Measurements from ENCODE around the gene LHB.
"Not testable (repeated sequence)": the region's sequence is repeated elsewhere in the genome, so short reads cannot be mapped to it uniquely, and the experiment has no call there.

LHB gene

DNA sequence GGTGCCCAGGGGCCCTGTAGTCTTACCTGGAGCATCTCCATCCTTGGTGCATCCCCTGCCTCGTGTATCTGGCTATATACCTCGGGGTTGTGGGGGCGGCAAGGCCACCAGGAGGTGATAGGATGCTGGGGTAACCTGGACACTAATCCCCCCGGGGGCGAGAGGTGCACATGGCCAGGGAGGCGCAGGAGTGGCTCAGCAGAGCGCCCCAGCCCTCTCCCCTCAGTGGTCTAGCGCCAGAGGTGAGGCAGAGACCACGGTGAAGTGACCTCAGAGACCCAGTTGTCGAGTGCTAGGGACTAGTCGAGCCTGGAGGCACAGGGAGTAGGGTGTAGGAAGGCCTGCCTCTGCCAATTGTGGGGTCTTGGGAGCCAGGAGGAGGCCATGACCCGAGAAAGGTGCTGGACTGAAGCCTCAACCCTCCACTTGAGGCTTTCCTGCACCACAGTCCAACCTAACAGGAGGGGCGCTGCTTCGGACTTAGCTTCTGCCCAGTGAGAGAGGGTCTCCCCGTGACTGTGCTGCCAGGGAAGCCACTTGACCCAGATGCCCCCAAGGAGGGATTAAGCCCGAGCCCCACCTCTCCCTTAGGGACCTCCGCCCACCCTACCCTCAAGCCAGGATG, at the start of gene LHB:
LHB (minus strand) TSS at position 51 of the 625 bp plus-strand sequence; CDS start at position 41, 10 bp downstream.
- DNase-seq (ENCODE audit: low spot score) (no peak), FAIRE-seq (no peak)

DNA sequence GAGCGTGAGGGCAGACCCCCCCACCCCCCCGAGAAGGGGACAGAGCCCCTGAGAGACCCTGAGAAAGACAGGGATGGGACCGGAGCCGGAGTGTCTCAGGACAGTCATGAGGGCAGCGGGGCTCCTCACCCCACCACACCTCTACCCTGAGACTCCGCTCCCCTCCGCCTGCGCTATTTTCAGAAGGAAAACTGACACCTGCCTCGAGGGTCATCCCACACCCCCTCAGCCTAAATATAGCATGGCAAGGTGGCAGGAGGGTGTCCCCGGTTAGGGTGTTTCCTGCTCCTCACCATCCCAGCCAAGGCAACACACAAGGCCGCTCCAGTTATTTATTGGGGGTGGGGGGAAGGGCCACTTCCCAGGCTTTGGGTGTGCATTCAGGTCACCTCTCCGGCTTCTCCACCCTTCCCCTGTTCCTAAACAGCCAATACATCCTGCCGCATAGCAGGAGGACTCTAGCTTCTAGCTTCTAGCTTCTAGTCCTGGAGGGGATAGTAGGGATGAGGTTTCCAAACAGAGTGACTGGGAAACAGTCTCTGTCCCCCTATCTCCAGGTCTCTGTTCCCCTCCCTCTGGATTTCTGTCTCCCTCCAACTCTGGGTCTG, 49.1 kb upstream of the LHB start:
- DNase-seq (ENCODE audit: low spot score) (no peak), FAIRE-seq (no peak)

DNA sequence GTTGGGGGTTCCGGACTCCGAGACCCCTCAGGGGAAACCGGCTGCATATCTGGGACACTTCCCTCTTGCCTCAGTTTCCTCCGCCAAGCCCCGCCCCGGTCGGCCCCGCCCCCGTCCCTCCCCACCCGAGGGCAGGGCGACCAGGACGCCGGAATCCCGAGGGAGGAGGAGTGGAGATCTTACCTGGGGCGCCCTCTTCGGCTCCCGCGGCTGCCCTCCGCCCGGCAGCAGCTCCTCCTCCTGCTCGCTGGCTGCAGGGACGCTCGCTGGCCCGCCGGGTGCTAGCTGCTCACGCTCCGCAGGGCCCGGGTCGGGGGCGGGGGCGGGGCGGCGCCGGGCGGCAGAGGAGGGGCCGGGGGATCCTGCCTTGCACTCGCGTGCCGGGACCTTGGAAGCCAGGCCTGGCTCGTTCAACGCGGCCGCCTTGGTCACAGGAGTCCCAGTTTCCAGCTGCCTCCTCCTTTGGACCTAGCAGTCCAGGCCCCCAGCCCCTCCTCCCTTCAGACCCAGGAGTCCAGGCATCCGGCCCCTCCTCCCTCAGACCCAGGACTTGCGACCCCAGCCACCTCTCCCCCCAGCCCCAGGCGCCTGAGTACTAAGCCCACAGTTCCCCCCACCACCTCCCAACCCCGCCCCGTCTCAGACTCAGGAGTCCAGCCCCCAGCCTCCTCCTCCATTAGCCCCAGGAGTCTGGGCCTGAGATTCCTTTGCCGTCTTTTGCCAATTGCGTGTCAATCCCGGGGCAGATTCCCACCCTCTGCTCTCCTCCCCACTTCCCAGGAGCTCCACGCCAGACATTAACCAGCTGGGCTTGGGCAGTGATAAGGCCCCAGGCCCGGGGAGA, 48.1 kb upstream of the LHB start, which contains the start of gene NTF4:
NTF4 (minus strand) TSS at position 51 of the 844 bp plus-strand sequence. CDS start 2,821 bp downstream, outside the sequence.
- DNase-seq (ENCODE audit: low spot score) (peak; percentile 83), FAIRE-seq (peak; percentile 59)

DNA sequence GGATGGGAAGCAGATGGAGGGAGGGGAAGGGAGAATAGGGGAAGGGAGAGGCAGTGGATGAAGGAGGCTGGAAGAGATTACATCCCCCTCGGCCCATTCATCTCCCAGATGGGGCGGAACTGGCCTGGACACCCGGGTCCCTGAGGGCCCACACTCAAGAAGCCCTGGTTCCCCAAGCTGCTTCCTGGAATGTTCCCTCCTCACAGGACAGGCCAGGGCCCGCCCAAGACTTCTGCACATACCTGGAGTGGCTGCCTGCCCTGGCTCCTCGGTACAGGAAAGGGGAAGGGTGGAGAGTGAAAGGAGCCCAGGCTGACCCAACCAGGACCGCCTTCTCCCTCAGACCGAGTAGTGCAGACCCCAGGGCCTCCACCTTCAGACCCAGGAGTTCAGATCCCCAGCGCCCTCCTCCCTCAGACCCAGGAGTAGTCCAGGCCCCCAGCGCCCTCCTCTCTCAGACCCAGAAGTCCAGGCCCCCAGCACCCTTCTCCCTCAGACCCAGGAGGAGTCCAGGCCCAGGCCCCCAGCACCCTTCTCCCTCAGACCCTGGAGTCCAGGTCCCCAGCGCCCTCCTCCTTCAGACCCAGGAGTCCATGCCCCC, 47.2 kb upstream of the LHB start:
- FAIRE-seq: no peak
- no peak for DNase-seq (ENCODE audit: low spot score)

DNA sequence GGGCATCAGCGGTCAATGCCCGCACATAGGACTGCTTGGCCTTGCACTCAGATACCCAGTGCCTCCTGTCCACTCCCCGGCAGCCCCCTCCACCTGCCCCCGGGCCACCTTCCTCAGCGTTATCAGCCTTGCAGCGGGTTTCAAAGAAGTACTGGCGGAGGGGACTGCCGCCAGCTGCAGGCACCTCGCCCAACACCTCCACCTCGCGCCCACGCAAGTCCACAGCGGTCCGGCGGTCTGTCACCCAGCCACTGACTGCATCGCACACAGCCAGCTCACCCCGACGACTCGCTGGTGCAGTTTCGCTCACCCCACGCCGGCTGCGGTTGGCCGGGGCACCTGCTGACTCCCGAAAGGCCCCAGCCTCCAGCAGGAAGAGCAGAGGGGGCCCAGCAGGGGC, 44.6 kb upstream of the LHB start:
- FAIRE-seq: no peak

DNA sequence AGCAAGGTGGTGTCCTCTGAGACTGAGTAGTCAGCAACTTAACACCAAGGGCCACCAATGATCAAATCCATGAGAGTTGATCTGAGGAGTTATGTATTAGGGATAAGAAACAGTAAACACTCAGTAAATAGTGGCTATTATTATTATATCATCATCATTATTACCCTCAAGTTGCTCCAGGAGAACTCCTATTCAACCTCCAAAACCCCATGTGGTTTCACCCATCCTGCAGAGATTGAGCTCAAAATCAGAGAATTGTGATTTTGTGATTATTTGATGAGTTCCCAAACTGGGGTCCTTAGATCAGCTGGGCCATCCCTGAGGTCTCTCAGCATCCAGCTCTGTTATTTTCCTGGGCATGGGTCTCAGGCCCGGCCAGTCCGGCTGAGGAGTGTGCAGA, 44.1 kb upstream of the LHB start:
- DNase-seq (ENCODE audit: low spot score): no peak
- no peak for FAIRE-seq

More for the DNA sequence above, 44.6 kb upstream of the LHB start:
- no peak for DNase-seq (ENCODE audit: low spot score)

DNA sequence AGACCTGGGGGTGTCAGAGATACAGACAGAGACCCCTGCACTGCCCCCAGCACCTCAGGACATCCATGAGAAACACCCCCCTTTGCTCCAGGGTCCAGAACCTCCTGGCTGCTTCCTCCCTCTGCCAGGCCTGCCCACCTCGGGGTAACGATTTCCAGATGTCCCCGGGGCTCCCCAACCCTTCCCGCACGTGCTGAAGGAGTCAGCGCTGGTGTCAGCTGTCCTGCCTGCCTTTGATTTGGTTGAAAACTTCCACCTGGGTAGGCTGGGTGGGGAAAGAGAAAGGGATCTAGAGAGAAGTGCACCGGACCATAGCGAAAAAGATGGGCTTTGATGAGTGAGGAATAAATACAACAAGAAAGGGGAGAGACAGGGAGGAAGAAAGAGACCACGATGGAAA, 42.2 kb upstream of the LHB start:
- FAIRE-seq (no peak), DNase-seq (ENCODE audit: low spot score) (no peak)

DNA sequence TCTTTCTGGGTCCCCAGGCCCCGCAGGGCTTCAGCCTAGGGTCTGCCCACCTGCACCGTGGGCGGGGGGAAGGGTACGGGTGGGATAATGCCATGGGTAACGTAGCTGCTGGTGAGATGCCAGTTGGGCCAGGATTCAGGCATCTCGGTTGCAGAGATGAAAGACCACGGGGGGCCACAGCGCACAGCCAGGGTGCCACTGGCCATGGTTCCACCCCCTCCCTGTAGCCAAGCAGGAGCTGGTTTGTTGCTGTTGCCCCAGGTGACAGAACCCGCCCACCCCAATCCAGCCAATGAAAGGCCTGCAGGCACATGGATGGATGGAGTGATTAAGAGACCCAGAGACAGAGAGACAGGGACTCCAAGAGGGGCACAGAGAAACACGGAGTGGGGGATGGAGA, 41.7 kb upstream of the LHB start:
- FAIRE-seq (no peak), DNase-seq (ENCODE audit: low spot score) (no peak)

DNA sequence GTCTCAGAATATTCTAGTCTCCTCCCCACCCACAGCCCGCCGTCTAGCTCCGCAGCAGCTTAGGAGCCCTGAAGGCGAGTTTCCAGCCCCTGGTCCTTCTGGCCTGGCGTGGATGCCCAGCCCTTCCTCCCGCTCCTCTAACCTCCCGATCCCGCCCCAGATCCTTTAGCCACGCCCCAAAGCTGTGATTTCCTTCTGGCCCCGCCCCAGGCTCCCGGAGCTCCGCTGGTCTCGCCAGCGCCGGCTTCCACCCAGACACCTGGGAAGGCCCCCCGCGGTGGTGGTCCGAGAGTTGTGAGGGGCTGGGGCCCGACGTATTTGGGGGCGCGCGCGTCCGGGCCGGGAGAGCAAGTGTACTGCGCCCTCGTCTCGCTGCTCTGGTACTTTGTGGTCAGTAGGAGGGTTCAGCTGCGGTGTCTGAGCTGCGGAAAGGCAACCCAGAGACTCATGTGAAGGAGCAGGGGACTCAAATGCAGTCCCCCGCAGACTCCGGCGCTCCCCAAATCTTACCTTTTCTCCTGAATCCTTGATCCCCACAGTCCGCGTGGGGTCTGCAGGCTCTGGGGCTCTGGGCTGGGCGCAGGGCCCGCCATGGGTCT, 40.8 kb upstream of the LHB start, which contains the start of gene CGB7:
CGB7 (minus strand) TSS at position 114 of the 599 bp plus-strand sequence. CDS start 2,374 bp downstream, outside the sequence.
- no peak for FAIRE-seq
- DNase-seq (ENCODE audit: low spot score): peak; percentile 87

DNA sequence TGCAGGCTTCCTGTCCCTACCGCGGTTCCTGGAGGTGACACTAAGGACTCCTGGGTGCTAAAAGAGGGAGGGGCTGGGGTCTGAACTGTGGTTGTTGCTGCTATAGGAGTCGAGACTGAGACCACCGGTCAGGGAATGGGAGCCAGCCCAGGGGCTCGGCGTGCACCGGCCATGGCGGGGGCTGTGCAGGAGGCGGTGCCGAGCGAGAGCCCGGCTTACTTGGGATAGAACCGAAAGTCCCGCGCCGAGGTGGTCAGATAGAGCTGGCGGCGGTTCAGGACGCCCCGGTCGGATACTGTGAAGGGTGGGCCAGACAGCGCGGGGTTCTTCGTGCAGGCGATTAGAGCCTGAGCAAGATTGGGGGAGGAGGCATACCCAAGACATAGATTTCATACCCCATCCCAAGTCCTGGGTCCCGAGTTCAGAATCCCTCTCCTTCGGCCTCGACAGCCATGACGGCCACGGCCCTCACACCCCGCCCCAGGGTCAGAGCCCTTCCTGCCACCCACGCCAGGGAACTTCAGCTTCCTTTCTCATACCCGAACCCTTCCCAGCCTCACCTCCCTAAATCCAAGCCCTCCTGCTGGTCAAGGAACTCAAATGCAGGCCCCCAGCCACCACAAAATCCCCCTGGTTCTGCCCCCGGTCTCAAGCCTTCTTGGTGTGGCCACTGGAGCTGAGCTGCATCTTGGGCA, 40.2 kb upstream of the LHB start:
- not testable (repeated sequence) for FAIRE-seq; DNase-seq (ENCODE audit: low spot score)

DNA sequence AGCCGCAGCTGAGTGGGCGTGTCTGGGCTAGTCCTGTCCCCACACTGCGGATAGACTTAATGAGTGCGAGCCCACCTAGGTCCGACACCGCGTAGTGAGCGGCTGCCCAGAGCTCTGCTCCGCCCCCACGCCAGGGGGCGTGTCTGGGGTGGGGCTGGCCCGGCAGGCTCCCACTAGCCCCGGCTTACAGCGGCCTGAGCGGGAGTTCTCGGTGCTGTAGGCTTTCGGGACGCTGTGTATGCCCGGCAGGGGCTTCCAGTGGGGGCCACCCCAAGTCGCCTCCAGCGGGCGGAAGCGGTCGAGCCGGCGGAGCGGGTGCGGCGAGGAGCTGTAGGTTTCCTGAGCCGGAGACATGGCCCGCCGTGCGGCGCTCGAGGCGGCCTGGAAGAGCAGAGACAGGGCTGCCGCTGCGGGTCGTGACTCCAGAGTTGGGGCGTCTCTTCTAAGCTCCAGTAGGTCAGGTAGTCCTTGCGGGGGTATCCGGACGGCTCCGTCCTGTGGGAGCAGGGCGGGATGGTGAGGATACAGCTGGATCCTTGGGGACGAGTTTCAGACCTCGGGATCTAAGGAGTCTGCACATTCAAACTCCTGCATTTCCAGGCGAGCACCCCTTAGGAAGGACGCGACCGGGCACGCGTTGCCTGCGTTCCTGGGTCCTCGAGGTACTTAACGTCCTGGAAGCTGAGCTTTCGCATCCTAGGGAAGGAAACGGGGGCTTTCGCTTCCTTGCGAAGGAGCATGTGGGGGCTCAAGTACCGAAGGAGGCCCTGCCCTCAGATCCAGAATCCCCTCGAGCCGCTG, 39.4 kb upstream of the LHB start:
- DNase-seq (ENCODE audit: low spot score): peak; percentile 85

DNA sequence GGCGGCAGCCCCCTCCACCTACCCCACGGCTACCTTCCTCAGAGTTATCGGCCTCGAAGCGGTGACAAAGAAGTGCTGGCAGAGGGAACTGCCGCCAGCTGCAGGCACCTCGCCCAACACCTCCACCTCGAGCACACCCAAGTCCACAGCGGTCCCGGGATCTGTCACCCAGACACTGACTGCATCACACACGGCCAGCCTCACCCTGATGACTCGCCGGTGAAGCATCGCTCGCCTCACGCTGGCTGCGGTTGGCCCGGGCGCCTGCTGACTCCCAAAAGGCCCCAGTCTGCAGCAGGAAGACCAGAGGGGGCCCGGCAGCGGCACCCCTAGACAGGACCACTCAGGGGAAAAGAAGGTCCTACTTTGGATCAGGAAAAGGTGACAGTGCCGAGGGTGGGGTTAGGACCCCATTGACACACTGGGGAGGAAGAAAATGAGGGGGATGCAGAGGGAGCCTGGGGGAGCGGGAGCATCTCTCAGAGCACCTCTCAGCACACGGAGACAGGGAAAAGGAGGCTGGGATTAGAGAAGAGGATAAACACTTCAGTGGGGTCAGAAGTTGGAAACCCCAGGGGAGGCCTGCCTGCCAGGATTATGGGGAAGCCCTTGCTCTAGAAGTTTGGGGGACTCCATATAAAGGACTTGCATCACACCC, 33.6 kb upstream of the LHB start:
- DNase-seq (ENCODE audit: low spot score): peak; percentile 68
- FAIRE-seq: not testable (repeated sequence)

More for the DNA sequence above, 39.4 kb upstream of the LHB start:
- FAIRE-seq: peak; percentile 61

DNA sequence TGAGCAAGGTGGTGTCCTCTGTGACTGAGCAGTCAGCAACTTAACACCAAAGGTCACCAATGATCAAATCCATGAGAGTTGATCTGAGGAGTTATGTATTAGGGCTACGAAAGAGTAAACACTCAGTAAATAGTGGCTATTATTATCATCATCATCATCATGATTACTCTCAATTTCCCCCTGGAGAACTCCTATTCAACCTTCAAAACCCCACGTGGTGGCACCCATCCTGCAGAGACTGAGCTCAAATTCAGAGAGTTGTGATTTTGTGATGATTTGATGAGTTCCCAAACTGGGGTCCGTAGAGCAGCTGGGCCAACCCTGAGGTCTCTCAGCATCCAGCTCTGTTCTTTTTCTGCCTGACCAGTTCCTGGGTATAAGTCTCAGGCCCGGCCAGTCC, 32.9 kb upstream of the LHB start:
- not testable (repeated sequence) for DNase-seq (ENCODE audit: low spot score); FAIRE-seq

DNA sequence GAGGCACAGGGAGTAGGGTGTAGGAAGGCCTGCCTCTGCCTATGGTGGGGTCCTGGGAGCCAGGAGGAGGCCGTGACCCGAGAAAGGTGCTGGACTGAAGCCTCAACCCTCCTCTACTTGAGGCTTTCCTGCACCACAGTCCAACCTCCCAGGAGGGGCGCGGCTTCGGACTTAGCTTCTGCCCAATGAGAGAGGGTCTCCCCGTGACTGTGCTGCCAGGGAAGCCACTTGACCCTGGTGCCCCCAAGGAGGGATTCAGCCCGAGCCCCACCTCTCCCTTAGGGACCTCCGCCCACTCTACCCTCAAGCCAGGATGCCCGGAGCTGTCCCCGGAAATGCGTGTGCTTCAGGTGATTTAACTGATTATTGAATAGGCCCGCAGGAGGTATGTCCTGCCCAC, 32.1 kb upstream of the LHB start, which contains the start of gene CGB8:
CGB8 (minus strand) TSS at position 101 of the 400 bp plus-strand sequence. CDS start 372 bp downstream, outside the sequence.
- not testable (repeated sequence) for DNase-seq (ENCODE audit: low spot score); FAIRE-seq

DNA sequence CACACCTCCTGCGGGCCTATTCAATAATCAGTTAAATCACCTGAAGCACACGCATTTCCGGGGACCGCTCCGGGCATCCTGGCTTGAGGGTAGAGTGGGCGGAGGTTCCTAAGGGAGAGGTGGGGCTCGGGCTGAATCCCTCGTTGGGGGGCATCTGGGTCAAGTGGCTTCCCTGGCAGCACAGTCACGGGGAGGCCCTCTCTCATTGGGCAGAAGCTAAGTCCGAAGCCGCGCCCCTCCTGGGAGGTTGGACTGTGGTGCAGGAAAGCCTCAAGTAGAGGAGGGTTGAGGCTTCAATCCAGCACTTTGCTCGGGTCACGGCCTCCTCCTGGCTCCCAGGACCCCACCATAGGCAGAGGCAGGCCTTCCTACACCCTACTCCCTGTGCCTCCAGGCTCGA, 26.7 kb upstream of the LHB start, which contains the start of gene CGB5:
CGB5 (plus strand) TSS at position 301 of the 400 bp plus-strand sequence. CDS start 362 bp downstream, outside the sequence.
- DNase-seq (ENCODE audit: low spot score); FAIRE-seq: not testable (repeated sequence)

DNA sequence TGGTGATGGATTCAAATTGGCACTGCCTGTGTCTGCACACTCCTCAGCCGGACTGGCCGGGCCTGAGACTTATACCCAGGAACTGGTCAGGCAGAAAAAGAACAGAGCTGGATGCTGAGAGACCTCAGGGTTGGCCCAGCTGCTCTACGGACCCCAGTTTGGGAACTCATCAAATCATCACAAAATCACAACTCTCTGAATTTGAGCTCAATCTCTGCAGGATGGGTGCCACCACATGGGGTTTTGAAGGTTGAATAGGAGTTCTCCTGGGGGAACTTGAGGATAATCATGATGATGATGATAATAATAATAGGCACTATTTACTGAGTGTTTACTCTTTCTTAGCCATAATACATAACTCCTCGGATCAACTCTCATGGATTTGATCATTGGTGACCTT, 25.8 kb upstream of the LHB start:
- not testable (repeated sequence) for FAIRE-seq; DNase-seq (ENCODE audit: low spot score)

DNA sequence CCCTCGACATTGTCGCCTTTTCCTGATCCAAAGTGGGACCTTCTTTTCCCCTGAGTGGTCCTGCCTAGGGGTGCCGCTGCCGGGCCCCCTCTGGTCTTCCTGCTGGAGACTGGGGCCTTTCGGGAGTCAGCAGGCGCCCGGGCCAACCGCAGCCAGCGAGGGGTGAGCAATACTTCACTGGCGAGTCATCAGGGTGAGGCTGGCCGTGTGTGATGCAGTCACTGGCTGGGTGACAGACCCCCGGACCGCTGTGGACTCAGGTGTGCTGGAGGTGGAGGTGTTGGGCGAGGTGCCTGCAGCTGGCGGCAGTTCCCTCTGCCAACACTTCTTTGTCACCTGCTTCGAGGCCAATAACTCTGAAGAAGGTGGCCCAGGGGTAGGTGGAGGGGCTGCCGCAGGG, 25.3 kb upstream of the LHB start:
- peak; percentile 66 for FAIRE-seq
- peak; percentile 63 for DNase-seq (ENCODE audit: low spot score)

DNA sequence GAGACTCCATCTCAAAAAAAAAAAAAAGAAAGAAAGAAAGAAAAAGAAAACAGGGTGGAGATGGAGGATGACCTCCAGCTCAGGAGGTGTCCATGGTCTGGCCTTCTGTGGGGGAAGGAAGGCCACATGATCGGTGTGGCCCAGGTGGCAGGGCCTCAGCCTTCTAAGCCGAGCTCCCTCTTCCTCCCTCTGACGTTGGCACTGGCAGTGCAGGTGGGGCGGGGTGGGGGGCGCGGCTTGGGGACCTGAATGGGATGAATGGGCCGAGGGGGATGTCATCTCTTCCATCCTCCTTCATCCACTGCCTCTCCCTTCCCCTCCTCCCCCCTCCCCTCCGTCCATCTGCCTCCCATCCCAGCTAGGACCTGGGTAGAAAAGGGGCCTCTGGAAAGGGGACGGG, 22.8 kb upstream of the LHB start:
- not testable (repeated sequence) for FAIRE-seq

More for the DNA sequence above, 22.8 kb upstream of the LHB start:
- DNase-seq (ENCODE audit: low spot score): not testable (repeated sequence)

Data from urothelium cell line (cell line).